Panc1 (cell line): Measurements from ENCODE around the gene POLA1. TPM values are rescaled to one million over a fixed set of nuclear protein-coding genes. Genes with fewer than 3 reads are reported as not detected.

Source experiments
- ATAC-seq: fragments of 200-7000 bp; cut with Tn5 transposase; 2 replicates; pipeline ENCODE4 v1.9.1; 2020; ENCODE audit warnings: mild to moderate bottlenecking, moderate library complexity
- BruUV-seq: library from RNA; stranded (reverse); fragments of 400-500 nt; replicated peaks from 2 replicates; lab custom pipeline; 2021; lab: Mats Ljungman, UMichigan
- CTCF ChIA-PET: fragments of 300-600 bp; sonication (Branson Sonifier 250); formaldehyde crosslinking; loops from one replicate; lab custom pipeline; 2022; ENCODE audit warnings: antibody characterized with exemption; lab: Charles Lee
- POLR2A ChIA-PET: fragments of 300-600 bp; sonication (Branson Sonifier 250); formaldehyde crosslinking; loops from one replicate; lab custom pipeline; 2022; ENCODE audit warnings: antibody characterized with exemption; lab: Charles Lee
- DNase-seq: peaks from one replicate; pipeline ENCODE4 v3.0.0-alpha.2; 2010; ENCODE audit warnings: low read depth, low spot score
- H3K27ac ChIP-seq: 2 replicates; pipeline ENCODE4 v1.5.1; 2011; ENCODE audit warnings: mild to moderate bottlenecking, low read length, inconsistent platforms
- H3K27me3 ChIP-seq: fragments of 200-500 bp; sonication (Bioruptor generic); 2 replicates; pipeline ENCODE4 v1.6.0; 2014; ENCODE audit warnings: low read length, inconsistent platforms; ENCODE audit not compliant: control insufficient read depth, insufficient read depth
- H3K36me3 ChIP-seq: fragments of 200-500 bp; sonication (Bioruptor generic); 2 replicates; pipeline ENCODE4 v1.5.1; 2014; ENCODE audit warnings: inconsistent platforms, mild to moderate bottlenecking, low read length, moderate library complexity; ENCODE audit not compliant: control insufficient read depth, insufficient read depth
- H3K4me1 ChIP-seq: 2 replicates; pipeline ENCODE4 v1.5.1; 2011; ENCODE audit warnings: inconsistent platforms, mild to moderate bottlenecking, low read length, moderate library complexity; ENCODE audit not compliant: control insufficient read depth, insufficient read depth
- H3K4me3 ChIP-seq, 2 experiments: 2 replicates each; pipeline ENCODE4 v1.5.1; 2011 to 2012; ENCODE audit warnings: low read depth in 2 of 2, low read length in 2 of 2, mild to moderate bottlenecking in 2 of 2, inconsistent platforms in 1 of 2, moderate library complexity in 1 of 2
- H3K9me3 ChIP-seq: fragments of 200-500 bp; sonication (Bioruptor generic); 2 replicates; pipeline ENCODE4 v1.5.1; 2014; ENCODE audit warnings: low read depth, mild to moderate bottlenecking, inconsistent platforms, low read length, moderate library complexity; ENCODE audit not compliant: control insufficient read depth, insufficient read depth
- CTCF ChIP-seq: fragments of 450-650 bp; IDR thresholded peaks from 2 replicates; pipeline ENCODE4 v1.5.1; 2017; ENCODE audit warnings: mild to moderate bottlenecking
- POLR2AphosphoS5 ChIP-seq: IDR thresholded peaks from 2 replicates; pipeline ENCODE4 v1.6.1; 2012; ENCODE audit warnings: mild to moderate bottlenecking, low read depth, low read length, moderate library complexity
- REST ChIP-seq, 2 experiments: IDR thresholded peaks; 2 replicates each; pipeline ENCODE4 v1.6.1; 2011 to 2012; ENCODE audit warnings: low read depth in 2 of 2, control low read depth in 1 of 2, low read length in 1 of 2, mild to moderate bottlenecking in 1 of 2, moderate library complexity in 1 of 2; ENCODE audit not compliant: insufficient read depth in 1 of 2
- SIN3A ChIP-seq: IDR thresholded peaks from 2 replicates; pipeline ENCODE4 v1.6.1; 2012; ENCODE audit warnings: low read depth, mild to moderate bottlenecking, low read length, moderate library complexity, borderline replicate concordance; ENCODE audit not compliant: insufficient read depth
- TCF7L2 ChIP-seq: IDR thresholded peaks from 2 replicates; pipeline ENCODE4 v1.6.1; 2011; ENCODE audit warnings: mild to moderate bottlenecking, low read depth, low read length, inconsistent platforms
- in situ Hi-C: cut with HindIII; loops from 2 replicates; pipeline ENCODE4 v1.10.0; 2016; ENCODE audit warnings: low sequenced_read_pairs, low pct_unique_long_range_greater_than_20kb
- intact Hi-C: fragments of 100-400 bp; cut with micrococcal nuclease; formaldehyde crosslinking; loops from one replicate; pipeline ENCODE4 v1.10.0; 2022; ENCODE audit not compliant: unreplicated experiment
- total RNA-seq: library from RNA; stranded (reverse); gene quantifications from one replicate; pipeline ENCODE4 v1.2.1, GENCODE V29; 2021; ENCODE audit not compliant: unreplicated experiment

POLA1 gene
- total RNA-seq, 1 experiment from 2014 or later = 10.5 TPM

GRCh38 chrX:24767557-24767956 is 73.8 kb downstream of the POLA1 start:
- ATAC-seq (no peak), DNase-seq (no peak)
- Histone ChIP-seq H3K9me3 (no peaks in the 10 kb centered on the region), H3K36me3 (no peaks in the 10 kb centered on the region; the same call in 1 of the 2 replicates), H3K4me3 (no peak overlapping the region), H3K4me1 (no peaks in the 10 kb centered on the region), H3K27me3 (no peaks in the 10 kb centered on the region), H3K27ac (no peak overlapping the region)
- TF ChIP-seq SIN3A (no peak), REST (IDR thresholded peaks at IDR 0.05; ENCODE audit: insufficient read depth in 1 of 2, low read depth in 2 of 2, low read length in 1 of 2) (no peak), POLR2AphosphoS5 (no peak), TCF7L2 (no peak), CTCF (no peak)
- ChIA-PET POLR2A (no interaction called here), CTCF (no interaction called here)
- intact Hi-C loops (no loop called here), in situ Hi-C loops (no loop called here)
- BruUV-seq = no TSS peak

GRCh38 chrX:24768556-24768955 is 74.8 kb downstream of the POLA1 start:
- in situ Hi-C loops = no loop called here
- CTCF ChIA-PET = no interaction called here

More at GRCh38 chrX:24768556-24768955, 74.8 kb downstream of the POLA1 start:
- POLR2A ChIA-PET = no interaction called here
- TF ChIP-seq POLR2AphosphoS5 (no peak), SIN3A (no peak), REST (IDR thresholded peaks at IDR 0.05; ENCODE audit: insufficient read depth in 1 of 2, low read depth in 2 of 2, low read length in 1 of 2) (no peak), TCF7L2 (no peak), CTCF (no peak)
- ATAC-seq (no peak), DNase-seq (no peak)
- Histone ChIP-seq H3K27me3 (no peaks in the 10 kb centered on the region), H3K4me1 (no peaks in the 10 kb centered on the region), H3K36me3 (no peaks in the 10 kb centered on the region; the same call in 1 of the 2 replicates), H3K4me3 (no peak overlapping the region), H3K9me3 (no peaks in the 10 kb centered on the region), H3K27ac (no peak overlapping the region)
- intact Hi-C loops = no loop called here
- no TSS peak for BruUV-seq
